NCI-H1417 (cell line): ENCODE results near the gene PRKN.

ENCODE experiments used
- DNase-seq, 3 experiments: peaks; one replicate each; lab custom pipeline; 2025; lab: John Stamatoyannopoulos, UW

PRKN gene

GRCh38 chr6:162306616-162307015, 420.9 kb downstream of the PRKN start:
- no peak for DNase-seq

GRCh38 chr6:162301128-162301527, 426.4 kb downstream of the PRKN start:
- DNase-seq: no peak

- no peak for DNase-seq
Measured at GRCh38 chr6:162294029-162294428, 433.5 kb downstream of the PRKN start.

- DNase-seq: no peak
Measured at GRCh38 chr6:162292915-162293314, 434.7 kb downstream of the PRKN start.

GRCh38 chr6:162290846-162291465, 436.6 kb downstream of the PRKN start:
- no peak for DNase-seq

GRCh38 chr6:162289972-162290371, 437.6 kb downstream of the PRKN start:
- DNase-seq: no peak

- DNase-seq: no peak
Measured at GRCh38 chr6:162273986-162274385, 453.6 kb downstream of the PRKN start.

- peak in 2 of 3 experiments; percentile 4 to 44 for DNase-seq
Measured at GRCh38 chr6:162271922-162272321, 455.6 kb downstream of the PRKN start.

- DNase-seq: no peak
Measured at GRCh38 chr6:162270966-162271365, 456.6 kb downstream of the PRKN start.

GRCh38 chr6:162267641-162268040, 459.9 kb downstream of the PRKN start:
- DNase-seq: no peak

GRCh38 chr6:162267126-162267525, 460.4 kb downstream of the PRKN start:
- DNase-seq: no peak

GRCh38 chr6:162264581-162264980, 463.0 kb downstream of the PRKN start:
- DNase-seq: no peak

- DNase-seq: peak in 2 of 3 experiments; percentile 46 to 69
Measured at GRCh38 chr6:162262466-162263196, 464.9 kb downstream of the PRKN start.

GRCh38 chr6:162261598-162261997, 466.0 kb downstream of the PRKN start:
- DNase-seq: no peak

- no peak for DNase-seq
Measured at GRCh38 chr6:162260027-162260426, 467.5 kb downstream of the PRKN start.

GRCh38 chr6:162258647-162259046, 468.9 kb downstream of the PRKN start:
- no peak for DNase-seq

- DNase-seq: no peak
Measured at GRCh38 chr6:162256361-162256760, 471.2 kb downstream of the PRKN start.

- peak in 1 of 3 experiments; percentile 12 for DNase-seq
Measured at GRCh38 chr6:162251257-162251656, 476.3 kb downstream of the PRKN start.

GRCh38 chr6:162249907-162250642, 477.5 kb downstream of the PRKN start:
- DNase-seq: no peak

GRCh38 chr6:162245830-162246420, 481.6 kb downstream of the PRKN start:
- DNase-seq: peak in 1 of 3 experiments; percentile 42

- DNase-seq: no peak
Measured at GRCh38 chr6:162244031-162244430, 483.5 kb downstream of the PRKN start.

- no peak for DNase-seq
Measured at GRCh38 chr6:162242915-162243314, 484.7 kb downstream of the PRKN start.

- DNase-seq: no peak
Measured at GRCh38 chr6:162239330-162239729, 488.2 kb downstream of the PRKN start.
